Heart left ventricle (tissue), 16 donors: Measurements from ENCODE around the gene YJEFN3. TPM values are rescaled to one million over a fixed set of nuclear protein-coding genes. Genes with fewer than 3 reads are reported as not detected.

Source experiments
- ATAC-seq, 4 donors: fragments of 200-7000 bp; cut with Tn5 transposase; one replicate each; pipeline ENCODE4 v1.9.1; 2020 to 2022; ENCODE audit warnings: moderate library complexity in 4 of 4, mild to moderate bottlenecking in 3 of 4, moderate number of reproducible peaks in 1 of 4
- DNase-seq, 5 donors: peaks; one replicate each; pipeline ENCODE4 v3.0.0-alpha.2; 2020
- H3K27ac ChIP-seq, 12 donors: fragments of 200-600 bp; sonication (generic) in 4 of 12; one replicate each; pipeline versions ENCODE4 v1.5.0 to v1.8.0; 2016 to 2022; ENCODE audit warnings: mild to moderate bottlenecking in 2 of 12
- H3K27me3 ChIP-seq, 9 donors: fragments of 200-600 bp; sonication (generic) in 2 of 9; one replicate each; pipeline versions ENCODE4 v1.5.1 to v1.8.0; 2016 to 2022; ENCODE audit warnings: mild to moderate bottlenecking in 3 of 9
- H3K36me3 ChIP-seq, 9 donors: fragments of 200-600 bp; sonication (generic) in 2 of 9; one replicate each; pipeline versions ENCODE4 v1.5.0 to v1.8.0; 2018 to 2022; ENCODE audit warnings: mild to moderate bottlenecking in 2 of 9
- H3K4me1 ChIP-seq, 12 donors: fragments of 200-600 bp; sonication (generic) in 4 of 12; one replicate each; pipeline versions ENCODE4 v1.5.0 to v1.8.0; 2016 to 2022; ENCODE audit warnings: mild to moderate bottlenecking in 3 of 12
- H3K4me3 ChIP-seq, 12 donors: fragments of 200-600 bp; sonication (generic) in 4 of 12; one replicate each; pipeline versions ENCODE4 v1.5.0 to v1.8.0; 2017 to 2022; ENCODE audit warnings: mild to moderate bottlenecking in 9 of 12, moderate library complexity in 4 of 12
- H3K9me3 ChIP-seq, 12 donors: fragments of 200-600 bp; sonication (generic) in 4 of 12; one replicate each; pipeline versions ENCODE4 v1.5.0 to v1.8.0; 2016 to 2022; ENCODE audit warnings: mild to moderate bottlenecking in 1 of 12
- POLR2A ChIP-seq, 2 donors: fragments of 450-650 bp; IDR thresholded peaks; one replicate each; pipeline ENCODE4 v1.6.1; 2017; ENCODE audit warnings: antibody characterized with exemption in 2 of 2, mild to moderate bottlenecking in 2 of 2, moderate library complexity in 2 of 2
- WGBS, 4 donors: extraction: QIAGEN DNeasy Blood & Tissue Kit in 2 of 4; methylation state at CpG; one replicate each; pipeline versions ENCODE4 v1.1.5 to v1.1.7; 2013 to 2018; 5-methylcytosine and 5-hydroxymethylcytosine counted together
- intact Hi-C, 10 donors: fragments of 100-400 bp; cut with DNase I; formaldehyde crosslinking; loops; one replicate each; pipeline versions ENCODE4 v1.11.1 to v1.14.2; 2022
- polyA plus RNA-seq, 2 donors: library from polyadenylated mRNA; stranded (reverse); fragments of 200-250 nt; gene quantifications; one replicate each; pipeline ENCODE4 v1.2.3, GENCODE V29; 2013
- total RNA-seq, 9 donors: library from RNA; depleted of rRNA in 2 of 9; stranded (reverse); fragments of >200 nt in 2 of 9; fragmentation: NEBNext Ultra II Directional in 3 of 9; extraction: Animal tissue kit (Norgen Biotek cat#: 25700) in 3 of 9; gene quantifications; one replicate each; pipeline versions ENCODE4 v1.1.0 to v1.2.4, GENCODE V29; 2016 to 2023
- TF ChIP-seq, protein P1 (sequence below), 12 donors: fragments of 200-600 bp; sonication (generic) in 4 of 12; IDR thresholded peaks; one replicate each; pipeline versions ENCODE4 v1.5.0 to v1.8.0; 2018 to 2022; ENCODE audit warnings: antibody characterized with exemption in 12 of 12, mild to moderate bottlenecking in 5 of 12
- donor health status: ischemic (EF 13 %, LVEDD 7.1; RV severe dilation, severe dysfunction).
- donor health status: healthy with polysubstance abuse.
- donor health status: DM: no; HTN: yes; CAD: no.
- donor health status: DM: no; HTN: no; CAD: no.
- donor health status: ischemic (EF 25% LVEDD 6.9; RV normal size, moderate dysfunction).
- donor health status: ischemic (EF 25% LVEDD 5.7; RV mildly dilated, moderate dysfunction).
- donor health status: healthy.
- donor health status: DM: yes; HTN: yes; CAD: no.
- donor health status: ischemic (EF 35%, LVEDD 5.7; RV mildly dilated, moderate dysfunction).
- donor health status: nonischemic (EF 11% LVEDD 7.7; RV severe dilation, severe dysfunction).
- donor health status: DM: yes; HTN: yes; CAD: no.
- donor health status: PGD.
- donor health status: ischemic (EF 29% LVEDD 5.4; RV normal size, mild dysfunction).
- donor health status: nonischemic (EF 23%, LVEDD 6.1; RV moderate dilation, normal function).

YJEFN3 gene
- total and polyA plus RNA-seq, 11 donors = 1.2 to 5.4 (median 2.5) TPM; not detected in 1

DNA sequence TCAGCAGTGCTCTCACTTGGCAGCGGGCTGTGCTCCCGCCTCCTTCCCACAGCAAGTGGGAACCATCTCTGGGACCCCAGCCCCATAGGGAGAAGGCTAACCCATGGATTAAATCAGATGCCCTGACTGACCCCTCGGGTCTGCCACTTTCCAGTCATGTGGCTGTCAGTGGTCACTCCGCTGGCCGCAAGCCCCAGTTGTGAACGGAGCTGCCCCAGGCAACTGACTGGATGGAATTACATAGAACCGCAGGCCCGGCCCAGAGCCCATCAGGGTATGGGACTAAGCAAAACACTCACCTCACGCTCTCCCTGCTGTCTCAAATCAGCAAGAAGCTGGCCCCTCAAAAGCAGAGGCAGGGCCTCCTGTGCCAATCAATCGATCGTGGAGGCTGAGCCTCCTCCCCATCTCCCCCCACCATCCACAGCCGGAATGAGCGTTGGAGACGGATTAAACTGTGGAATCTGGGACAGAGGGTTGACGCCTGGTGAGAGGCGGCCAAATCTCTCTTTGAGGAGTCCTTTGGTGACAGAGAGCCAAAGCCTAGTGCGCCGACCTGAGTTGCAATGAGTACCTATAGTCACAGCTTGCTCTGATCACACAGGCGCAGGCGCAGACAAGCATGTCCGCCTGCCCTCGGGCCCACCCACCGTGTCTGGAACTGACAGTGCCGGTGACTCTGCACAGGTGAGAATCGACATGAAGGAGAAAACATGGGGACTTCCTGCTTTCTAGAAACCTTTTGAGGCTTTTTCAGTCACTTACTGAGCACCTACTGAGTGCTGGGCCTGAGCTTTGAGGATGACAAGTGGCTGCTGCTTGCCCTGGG is 51.0 kb downstream of the YJEFN3 start:
- intact Hi-C loops = no loop called here
- 87 to 90% (median 89%) methylated on average over 23 to 25 of the region's 25 CpGs for WGBS, 4 donors
- DNase-seq = no peak
- no peaks in the 10 kb centered on the region for H3K9me3 ChIP-seq
- H3K4me1 ChIP-seq = no peaks in the 10 kb centered on the region
- ATAC-seq = no peak
- no peaks in the 10 kb centered on the region for H3K36me3 ChIP-seq
- H3K4me3 ChIP-seq = no peak overlapping the region
- no peak overlapping the region for H3K27ac ChIP-seq
- TF ChIP-seq, protein P1, sequence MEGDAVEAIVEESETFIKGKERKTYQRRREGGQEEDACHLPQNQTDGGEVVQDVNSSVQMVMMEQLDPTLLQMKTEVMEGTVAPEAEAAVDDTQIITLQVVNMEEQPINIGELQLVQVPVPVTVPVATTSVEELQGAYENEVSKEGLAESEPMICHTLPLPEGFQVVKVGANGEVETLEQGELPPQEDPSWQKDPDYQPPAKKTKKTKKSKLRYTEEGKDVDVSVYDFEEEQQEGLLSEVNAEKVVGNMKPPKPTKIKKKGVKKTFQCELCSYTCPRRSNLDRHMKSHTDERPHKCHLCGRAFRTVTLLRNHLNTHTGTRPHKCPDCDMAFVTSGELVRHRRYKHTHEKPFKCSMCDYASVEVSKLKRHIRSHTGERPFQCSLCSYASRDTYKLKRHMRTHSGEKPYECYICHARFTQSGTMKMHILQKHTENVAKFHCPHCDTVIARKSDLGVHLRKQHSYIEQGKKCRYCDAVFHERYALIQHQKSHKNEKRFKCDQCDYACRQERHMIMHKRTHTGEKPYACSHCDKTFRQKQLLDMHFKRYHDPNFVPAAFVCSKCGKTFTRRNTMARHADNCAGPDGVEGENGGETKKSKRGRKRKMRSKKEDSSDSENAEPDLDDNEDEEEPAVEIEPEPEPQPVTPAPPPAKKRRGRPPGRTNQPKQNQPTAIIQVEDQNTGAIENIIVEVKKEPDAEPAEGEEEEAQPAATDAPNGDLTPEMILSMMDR (IDR thresholded peaks at IDR 0.05) = no peak
- TF ChIP-seq POLR2A (IDR thresholded peaks at IDR 0.05) = no peak
- H3K27me3 ChIP-seq = no peaks in the 10 kb centered on the region

DNA sequence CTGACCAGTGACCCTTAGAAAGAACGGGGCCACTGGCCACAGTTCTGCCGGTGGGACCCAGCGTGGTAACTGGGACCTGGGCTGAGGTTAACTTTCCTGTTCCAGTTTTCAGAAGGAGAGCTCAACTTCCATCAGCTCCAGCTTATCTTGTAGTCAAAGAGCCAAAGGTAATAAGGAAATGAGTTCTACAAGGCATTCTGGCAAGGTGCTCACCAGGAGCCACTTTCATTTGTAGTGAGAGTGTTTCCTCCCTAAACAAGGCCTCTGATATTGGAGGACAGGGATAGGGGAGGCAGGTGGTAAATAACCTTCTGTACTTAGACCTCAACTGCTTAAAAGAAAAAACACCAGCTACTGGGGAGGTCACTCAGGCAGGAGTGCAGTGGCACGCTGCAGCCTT is 51.7 kb downstream of the YJEFN3 start:
- no peaks in the 10 kb centered on the region for H3K4me1 ChIP-seq

GRCh38 chr19:19581391-19581790 is 52.7 kb downstream of the YJEFN3 start:
- ATAC-seq (no peak), DNase-seq (no peak)
- Histone ChIP-seq H3K4me1 (no peaks in the 10 kb centered on the region), H3K36me3 (no peaks in the 10 kb centered on the region), H3K4me3 (no peak overlapping the region), H3K27me3 (no peaks in the 10 kb centered on the region), H3K9me3 (no peaks in the 10 kb centered on the region), H3K27ac (no peak overlapping the region)
- WGBS, 4 donors = 70 to 83% (median 76%) methylated on average over 7 to 13 of the region's 13 CpGs
- intact Hi-C loops = no loop called here
- TF ChIP-seq POLR2A (IDR thresholded peaks at IDR 0.05) = no peak
- TF ChIP-seq, protein P1 (IDR thresholded peaks at IDR 0.05) = no peak

More for the DNA sequence above, 51.7 kb downstream of the YJEFN3 start:
- Histone ChIP-seq H3K27ac (no peak overlapping the region), H3K36me3 (no peaks in the 10 kb centered on the region), H3K27me3 (no peaks in the 10 kb centered on the region), H3K9me3 (no peaks in the 10 kb centered on the region), H3K4me3 (no peak overlapping the region)
- no peak for TF ChIP-seq POLR2A (IDR thresholded peaks at IDR 0.05)
- TF ChIP-seq, protein P1 (IDR thresholded peaks at IDR 0.05) = no peak
- DNase-seq (no peak), ATAC-seq (no peak)
- WGBS, 4 donors = 86 to 94% (median 92%) methylated on average over 4 of the region's 4 CpGs
- intact Hi-C loops = no loop called here

GRCh38 chr19:19582471-19582870 is 53.8 kb downstream of the YJEFN3 start:
- no peaks in the 10 kb centered on the region for H3K36me3 ChIP-seq
- TF ChIP-seq, protein P1 (IDR thresholded peaks at IDR 0.05) = no peak
- no peak for TF ChIP-seq POLR2A (IDR thresholded peaks at IDR 0.05)
- H3K27me3 ChIP-seq = no peaks in the 10 kb centered on the region
- no peaks in the 10 kb centered on the region for H3K4me1 ChIP-seq
- no peak for ATAC-seq
- intact Hi-C loops = no loop called here
- no peak overlapping the region for H3K27ac ChIP-seq
- no peaks in the 10 kb centered on the region for H3K9me3 ChIP-seq
- no peak overlapping the region for H3K4me3 ChIP-seq
- 86 to 92% (median 86%) methylated on average over 6 of the region's 6 CpGs for WGBS, 4 donors
- no peak for DNase-seq
